SU-DHL-6 (cell line): ENCODE data around the gene ODF2L.
"Not testable (repeated sequence)": the region's sequence is repeated elsewhere in the genome, so short reads cannot be mapped to it uniquely, and the experiment has no call there.

Experiments
- H2AFZ ChIP-seq: fragments of 200-600 bp; sonication (generic); 2 replicates; pipeline ENCODE4 v1.6.1; 2014; ENCODE audit warnings: low read depth, mild to moderate bottlenecking, moderate library complexity, mixed read lengths, antibody characterized with exemption, low read length; ENCODE audit not compliant: severe bottlenecking
- H3F3A ChIP-seq: fragments of 200-600 bp; shearing (Covaris generic); 2 replicates; pipeline ENCODE4 v1.6.0; 2016; ENCODE audit warnings: antibody characterized with exemption, mild to moderate bottlenecking; ENCODE audit not compliant: insufficient read depth
- H3K27ac ChIP-seq: fragments of 200-600 bp; sonication (generic); 2 replicates; pipeline ENCODE4 v1.5.1; 2016; ENCODE audit warnings: low read depth, mild to moderate bottlenecking, low read length, moderate library complexity, mixed read lengths
- H3K27me3 ChIP-seq: fragments of 200-600 bp; sonication (generic), shearing (Covaris generic); 2 replicates; pipeline ENCODE4 v1.6.0; 2014; ENCODE audit warnings: mild to moderate bottlenecking, low read length
- H3K36me3 ChIP-seq: fragments of 200-600 bp; sonication (generic); 2 replicates; pipeline ENCODE4 v1.6.1; 2014; ENCODE audit warnings: mild to moderate bottlenecking, low read length, mixed read lengths
- H3K4me2 ChIP-seq: fragments of 300-600, 200-600 bp; shearing (Covaris generic), sonication (generic); 2 replicates; pipeline ENCODE4 v1.6.0; 2014; ENCODE audit warnings: low read length, low read depth, mild to moderate bottlenecking; ENCODE audit not compliant: poor library complexity, severe bottlenecking
- H3K4me3 ChIP-seq: fragments of 200-600 bp; sonication (generic); 2 replicates; pipeline ENCODE4 v1.5.1; 2014; ENCODE audit warnings: antibody characterized with exemption, low read length, mild to moderate bottlenecking, mixed read lengths; ENCODE audit not compliant: insufficient read depth, poor library complexity, severe bottlenecking
- H3K79me2 ChIP-seq: fragments of 200-600 bp; sonication (generic); 2 replicates; pipeline ENCODE4 v1.6.1; 2014; ENCODE audit warnings: mild to moderate bottlenecking, low read length, moderate library complexity; ENCODE audit not compliant: insufficient read depth
- H3K9ac ChIP-seq: fragments of 200-600 bp; sonication (generic); 2 replicates; pipeline ENCODE4 v1.7.0; 2014; ENCODE audit warnings: mild to moderate bottlenecking, low read length
- H3K9me2 ChIP-seq: fragments of 200-600 bp; sonication (generic); replicated peaks from 2 replicates; pipeline ENCODE4 v1.6.1; 2014; ENCODE audit warnings: low read length; ENCODE audit not compliant: insufficient read depth
- H3K9me3 ChIP-seq: fragments of 200-600 bp; sonication (generic); 2 replicates; pipeline ENCODE4 v1.6.1; 2014; ENCODE audit warnings: low read length, mixed read lengths; ENCODE audit not compliant: insufficient read depth
- H4K20me1 ChIP-seq: fragments of 200-600 bp; sonication (generic); 2 replicates; pipeline ENCODE4 v1.6.1; 2014; ENCODE audit warnings: low read depth, mild to moderate bottlenecking, antibody characterized with exemption, low read length, moderate library complexity, mixed read lengths
- EZH2phosphoT487 ChIP-seq: fragments of 200-600 bp; sonication (generic), shearing (Covaris generic); conservative IDR thresholded peaks from 2 replicates; pipeline ENCODE4 v1.6.1; 2018; ENCODE audit warnings: mild to moderate bottlenecking, antibody characterized with exemption, low read length, moderate library complexity, mixed read lengths
- TF ChIP-seq, protein P1 (sequence below): fragments of 200-600 bp; sonication (generic); IDR thresholded peaks from one replicate; pipeline ENCODE4 v1.5.1; 2017; ENCODE audit warnings: antibody characterized with exemption, mild to moderate bottlenecking, low read length, moderate library complexity; ENCODE audit not compliant: insufficient read depth, poor library complexity, severe bottlenecking

The ODF2L gene

DNA sequence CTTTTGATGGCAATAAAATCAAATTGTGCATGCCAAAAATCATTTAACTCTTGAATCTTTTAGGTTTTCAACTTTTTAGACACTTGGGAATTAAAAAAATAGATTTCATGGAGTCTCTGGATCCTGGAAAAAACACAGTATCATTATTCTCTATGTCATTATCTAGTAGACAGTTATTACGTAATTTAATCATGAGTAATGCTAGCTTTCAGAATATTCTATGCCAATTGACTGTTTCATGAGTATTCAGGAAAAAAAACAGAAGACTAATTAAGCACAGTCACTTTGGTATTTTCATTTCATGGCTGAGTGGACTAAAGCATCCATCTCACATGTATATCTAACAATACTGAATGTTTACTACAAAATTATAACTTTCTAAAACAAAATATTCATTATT is 44.0 kb downstream of the ODF2L start:
- Histone ChIP-seq H4K20me1 (no peaks in the 10 kb centered on the region), H3K79me2 (no peaks in the 10 kb centered on the region), H3F3A (no peaks in the 10 kb centered on the region), H3K4me3 (no peak overlapping the region), H3K9me2 (no peaks in the 10 kb centered on the region), H3K4me2 (no peak overlapping the region), H3K9me3 (no peaks in the 10 kb centered on the region), H3K9ac (no peak overlapping the region), H3K27me3 (no peaks in the 10 kb centered on the region), H3K27ac (no peak overlapping the region), H2AFZ (no peak overlapping the region), H3K36me3 (no peaks in the 10 kb centered on the region)
- TF ChIP-seq, protein P1, sequence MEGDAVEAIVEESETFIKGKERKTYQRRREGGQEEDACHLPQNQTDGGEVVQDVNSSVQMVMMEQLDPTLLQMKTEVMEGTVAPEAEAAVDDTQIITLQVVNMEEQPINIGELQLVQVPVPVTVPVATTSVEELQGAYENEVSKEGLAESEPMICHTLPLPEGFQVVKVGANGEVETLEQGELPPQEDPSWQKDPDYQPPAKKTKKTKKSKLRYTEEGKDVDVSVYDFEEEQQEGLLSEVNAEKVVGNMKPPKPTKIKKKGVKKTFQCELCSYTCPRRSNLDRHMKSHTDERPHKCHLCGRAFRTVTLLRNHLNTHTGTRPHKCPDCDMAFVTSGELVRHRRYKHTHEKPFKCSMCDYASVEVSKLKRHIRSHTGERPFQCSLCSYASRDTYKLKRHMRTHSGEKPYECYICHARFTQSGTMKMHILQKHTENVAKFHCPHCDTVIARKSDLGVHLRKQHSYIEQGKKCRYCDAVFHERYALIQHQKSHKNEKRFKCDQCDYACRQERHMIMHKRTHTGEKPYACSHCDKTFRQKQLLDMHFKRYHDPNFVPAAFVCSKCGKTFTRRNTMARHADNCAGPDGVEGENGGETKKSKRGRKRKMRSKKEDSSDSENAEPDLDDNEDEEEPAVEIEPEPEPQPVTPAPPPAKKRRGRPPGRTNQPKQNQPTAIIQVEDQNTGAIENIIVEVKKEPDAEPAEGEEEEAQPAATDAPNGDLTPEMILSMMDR: no peak
- TF ChIP-seq EZH2phosphoT487: no peak

DNA sequence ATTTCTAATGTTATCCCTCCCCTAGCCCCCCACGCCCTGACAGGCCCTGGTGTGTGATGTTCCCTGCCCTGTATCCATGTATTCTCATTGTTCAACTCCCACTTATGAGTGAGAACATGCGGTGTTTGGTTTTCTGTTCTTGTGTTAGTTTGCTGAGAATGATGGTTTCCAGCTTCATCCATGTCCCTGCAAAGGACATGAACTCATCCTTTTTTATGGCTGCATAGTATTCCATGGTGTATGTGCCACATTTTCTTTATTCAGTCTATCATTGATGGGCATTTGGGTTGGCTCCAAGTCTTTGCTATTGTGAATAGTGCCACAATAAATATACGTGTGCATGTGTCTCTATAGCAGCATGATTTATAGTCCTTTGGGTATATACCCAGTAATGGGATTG is 45.9 kb downstream of the ODF2L start:
- H3K27ac ChIP-seq, H3F3A ChIP-seq, H2AFZ ChIP-seq, H3K9me2 ChIP-seq, H3K36me3 ChIP-seq, H3K9me3 ChIP-seq, H3K27me3 ChIP-seq, H3K79me2 ChIP-seq, H3K4me2 ChIP-seq, H3K4me3 ChIP-seq, H3K9ac ChIP-seq, H4K20me1 ChIP-seq: not testable (repeated sequence)

DNA sequence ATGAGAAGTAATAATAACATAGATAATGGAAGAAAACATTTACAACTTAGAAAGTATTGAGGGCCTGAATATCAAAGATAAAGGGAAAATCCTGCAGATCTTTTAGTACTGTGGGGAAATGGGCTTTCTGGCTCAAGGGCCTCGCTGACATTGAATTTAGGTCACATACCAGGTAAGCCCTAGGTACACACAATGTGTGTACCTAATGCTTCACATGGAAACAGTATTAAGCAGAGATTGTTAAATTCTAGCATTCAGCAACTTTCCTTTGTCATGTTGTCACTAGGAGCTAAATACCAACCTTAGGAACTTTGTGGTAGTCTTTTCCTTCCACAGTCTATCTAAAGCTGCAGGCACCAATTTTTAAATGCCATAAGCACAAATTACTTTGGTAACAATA is 49.7 kb downstream of the ODF2L start:
- H3K4me2 ChIP-seq: no peak overlapping the region
- no peak overlapping the region for H2AFZ ChIP-seq
- H4K20me1 ChIP-seq: no peaks in the 10 kb centered on the region
- H3F3A ChIP-seq: no peaks in the 10 kb centered on the region
- H3K36me3 ChIP-seq: no peaks in the 10 kb centered on the region
- no peaks in the 10 kb centered on the region for H3K9me2 ChIP-seq
- no peaks in the 10 kb centered on the region for H3K79me2 ChIP-seq
- no peak overlapping the region for H3K27ac ChIP-seq
- no peaks in the 10 kb centered on the region for H3K9me3 ChIP-seq
- TF ChIP-seq, protein P1: no peak
- no peak for TF ChIP-seq EZH2phosphoT487
- no peaks in the 10 kb centered on the region for H3K27me3 ChIP-seq
- H3K9ac ChIP-seq: no peak overlapping the region
- no peak overlapping the region for H3K4me3 ChIP-seq

DNA sequence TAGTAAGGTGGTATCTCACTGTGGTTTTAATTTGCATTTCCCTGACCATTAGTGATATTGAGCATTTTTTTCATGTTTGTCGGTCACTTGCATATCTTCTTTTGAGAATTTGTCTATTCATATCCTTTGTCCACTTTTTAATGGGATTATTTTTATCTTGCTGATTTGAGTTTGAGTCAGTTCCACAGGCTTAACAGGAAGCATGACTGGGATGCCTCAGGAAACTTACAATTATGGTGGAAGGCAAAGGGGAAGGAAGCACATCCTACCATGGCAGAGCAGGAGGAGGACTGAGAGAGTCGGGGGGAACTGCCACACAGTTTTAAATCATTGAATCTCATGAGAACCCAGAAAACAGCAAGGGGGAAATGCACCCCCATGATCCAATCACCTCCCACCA is 51.1 kb downstream of the ODF2L start:
- no peak overlapping the region for H2AFZ ChIP-seq
- no peaks in the 10 kb centered on the region for H3K27me3 ChIP-seq
- H3K9me3 ChIP-seq: no peaks in the 10 kb centered on the region
- no peak for TF ChIP-seq EZH2phosphoT487
- TF ChIP-seq, protein P1: no peak
- no peak overlapping the region for H3K4me2 ChIP-seq
- no peak overlapping the region for H3K9ac ChIP-seq
- no peaks in the 10 kb centered on the region for H4K20me1 ChIP-seq
- H3K79me2 ChIP-seq: no peaks in the 10 kb centered on the region
- no peak overlapping the region for H3K4me3 ChIP-seq
- H3F3A ChIP-seq: no peaks in the 10 kb centered on the region
- no peaks in the 10 kb centered on the region for H3K36me3 ChIP-seq
- no peaks in the 10 kb centered on the region for H3K9me2 ChIP-seq
- H3K27ac ChIP-seq: no peak overlapping the region
